ENCODE results near the gene KLF11.

Gene KLF11

DNA sequence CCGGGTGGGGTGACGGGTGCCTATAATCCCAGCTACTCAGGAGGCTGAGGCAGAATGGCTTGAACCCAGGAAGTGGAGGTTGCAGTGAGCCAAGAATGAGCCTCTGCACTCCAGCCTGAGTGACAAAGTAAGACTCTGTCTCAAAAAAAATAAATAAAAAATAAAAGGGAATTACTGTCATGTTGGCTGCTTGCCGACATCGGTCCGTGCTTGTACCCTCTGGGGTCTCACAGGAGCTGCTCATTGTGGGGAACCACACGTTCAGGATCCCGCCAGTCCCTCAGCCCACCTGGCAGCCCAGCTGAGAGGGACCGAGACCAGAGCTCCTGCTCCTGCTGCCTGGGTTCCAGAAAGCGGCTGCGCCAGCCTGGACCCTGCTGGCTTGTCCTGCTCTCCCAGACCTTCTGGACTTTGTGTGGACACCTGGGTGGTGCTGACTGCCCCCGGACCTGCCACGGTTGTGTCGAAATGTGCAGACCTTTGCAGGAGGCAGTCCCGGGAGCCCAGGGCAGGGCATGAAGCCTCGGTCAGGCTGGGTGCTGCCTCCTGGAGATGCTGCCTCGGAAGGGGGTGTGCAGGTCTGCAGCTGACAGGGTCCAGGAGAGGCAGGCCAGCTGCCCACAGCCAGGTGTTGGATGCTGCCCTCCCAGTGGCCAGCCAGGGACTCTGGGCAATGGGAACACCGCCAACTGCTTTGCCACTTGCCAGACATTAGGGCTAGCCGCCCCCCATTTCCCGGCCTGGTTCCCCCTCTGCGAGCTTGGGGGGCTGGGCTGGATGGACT is 16.4 kb downstream of the KLF11 start:
- Histone ChIP-seq H3K9me3 (ENCODE audit: control insufficient read depth in 1 of 2, low read length in 2 of 2) (no peaks in the 10 kb centered on the region), H3K4me3 (ENCODE audit: low read depth in 1 of 2, low read length in 2 of 2) (no peak overlapping the region), H3K36me3 (ENCODE audit: control insufficient read depth in 1 of 2, insufficient read depth in 2 of 2, low read length in 2 of 2) (no peaks in the 10 kb centered on the region), H3K4me1 (ENCODE audit: control insufficient read depth in 1 of 2, insufficient read depth in 2 of 2, low read length in 2 of 2) (peaks cover 7 to 15% of the 10 kb centered on the region in 2 donors), H3K27me3 (ENCODE audit: low read depth, low read length) (no peaks in the 10 kb centered on the region), H3K27ac (ENCODE audit: low read length) (no peak overlapping the region)

DNA sequence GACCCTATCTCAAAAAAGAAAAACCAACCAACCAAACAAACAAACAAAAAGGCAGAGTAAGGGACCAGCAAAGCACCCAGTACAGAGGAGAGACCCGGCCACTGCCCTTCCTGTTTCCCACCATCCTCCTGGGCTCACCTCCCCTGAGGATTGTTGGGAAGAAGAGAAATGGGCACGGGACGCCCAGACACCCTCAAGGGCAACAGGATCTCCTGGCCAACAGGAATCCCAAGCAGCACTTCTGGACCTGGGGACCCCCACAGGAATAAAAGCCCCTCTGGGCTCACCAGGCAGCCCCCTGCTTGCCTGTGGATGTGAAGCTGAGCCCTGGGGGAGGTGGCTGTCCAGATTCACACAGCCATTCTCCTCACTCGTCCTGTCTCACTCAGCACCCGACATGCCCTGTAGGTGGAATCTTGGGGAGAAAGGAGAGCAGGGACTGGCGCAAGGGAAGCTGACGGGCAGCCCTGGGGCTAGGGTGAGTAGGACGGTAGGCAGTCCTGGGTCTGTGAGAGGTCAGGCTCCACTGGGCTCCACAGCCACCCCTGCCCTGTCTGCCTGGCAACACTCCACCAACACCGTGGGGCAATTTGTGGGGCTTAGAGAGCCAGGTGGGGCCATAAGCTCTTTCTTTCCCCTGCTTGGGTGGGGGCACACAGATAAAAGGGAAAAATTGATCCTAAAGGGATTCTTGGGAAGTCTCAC is 18.0 kb downstream of the KLF11 start:
- Histone ChIP-seq H3K4me3 (ENCODE audit: low read depth in 1 of 2, low read length in 2 of 2) (no peak overlapping the region), H3K9me3 (ENCODE audit: control insufficient read depth in 1 of 2, low read length in 2 of 2) (no peaks in the 10 kb centered on the region), H3K27me3 (ENCODE audit: low read depth, low read length) (no peaks in the 10 kb centered on the region), H3K27ac (ENCODE audit: low read length) (no peak overlapping the region), H3K36me3 (ENCODE audit: control insufficient read depth in 1 of 2, insufficient read depth in 2 of 2, low read length in 2 of 2) (peaks cover 0 to 12% of the 10 kb centered on the region in 2 donors), H3K4me1 (ENCODE audit: control insufficient read depth in 1 of 2, insufficient read depth in 2 of 2, low read length in 2 of 2) (peaks cover 7 to 15% of the 10 kb centered on the region in 2 donors)

DNA sequence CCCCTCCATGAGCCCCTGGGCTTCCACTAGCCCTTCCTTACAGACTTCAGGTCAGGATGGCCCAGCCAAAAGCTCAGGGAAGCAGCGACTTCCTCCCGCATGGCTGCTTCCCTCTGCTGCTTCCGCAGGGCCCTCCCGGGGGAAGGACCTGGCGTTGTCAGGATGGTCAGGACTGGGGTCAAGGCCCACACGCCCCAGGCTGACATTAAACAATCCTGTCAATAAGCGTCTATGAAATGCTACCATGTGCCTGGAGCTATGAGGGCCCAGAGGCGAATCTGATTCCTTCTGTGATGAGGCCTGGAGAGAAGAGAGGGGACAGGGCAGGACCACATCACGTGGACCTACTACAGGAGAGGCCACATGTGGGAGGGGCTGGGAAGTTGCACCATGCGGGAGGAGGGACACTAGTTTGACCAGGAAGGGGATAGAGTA is 19.6 kb downstream of the KLF11 start:
- Histone ChIP-seq H3K27me3 (ENCODE audit: low read depth, low read length) (no peaks in the 10 kb centered on the region), H3K9me3 (ENCODE audit: control insufficient read depth in 1 of 2, low read length in 2 of 2) (no peaks in the 10 kb centered on the region), H3K36me3 (ENCODE audit: control insufficient read depth in 1 of 2, insufficient read depth in 2 of 2, low read length in 2 of 2) (peaks cover 0 to 12% of the 10 kb centered on the region in 2 donors), H3K27ac (ENCODE audit: low read length) (no peak overlapping the region), H3K4me1 (ENCODE audit: control insufficient read depth in 1 of 2, insufficient read depth in 2 of 2, low read length in 2 of 2) (peaks cover 0 to 7% of the 10 kb centered on the region in 2 donors), H3K4me3 (ENCODE audit: low read depth in 1 of 2, low read length in 2 of 2) (no peak overlapping the region)

DNA sequence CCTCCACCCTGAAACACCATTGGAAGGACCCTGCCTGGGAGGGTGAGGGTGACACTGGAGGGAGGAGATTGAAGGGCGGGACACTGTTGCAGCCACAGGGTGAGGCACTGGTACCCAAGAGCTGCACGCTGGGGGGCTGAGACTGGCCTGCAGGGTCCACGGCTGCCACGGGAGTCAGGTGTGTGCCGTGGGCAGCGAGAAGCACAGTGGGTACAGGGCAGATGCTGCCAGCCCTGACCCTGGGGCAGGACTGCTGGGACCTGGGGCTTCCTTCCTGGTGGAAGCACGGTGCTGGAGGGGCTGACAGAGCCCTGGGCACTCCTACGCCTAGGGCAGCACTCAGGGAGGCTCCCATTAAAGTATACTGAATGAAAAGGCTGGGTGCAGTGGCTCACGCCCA is 20.2 kb downstream of the KLF11 start:
- H3K4me3 ChIP-seq (ENCODE audit: low read depth in 1 of 2, low read length in 2 of 2): no peak overlapping the region
- peaks cover 0 to 12% of the 10 kb centered on the region in 2 donors for H3K36me3 ChIP-seq (ENCODE audit: control insufficient read depth in 1 of 2, insufficient read depth in 2 of 2, low read length in 2 of 2)
- peaks cover 0 to 6% of the 10 kb centered on the region in 2 donors for H3K4me1 ChIP-seq (ENCODE audit: control insufficient read depth in 1 of 2, insufficient read depth in 2 of 2, low read length in 2 of 2)
- H3K27ac ChIP-seq (ENCODE audit: low read length): no peak overlapping the region
- H3K27me3 ChIP-seq (ENCODE audit: low read depth, low read length): no peaks in the 10 kb centered on the region
- H3K9me3 ChIP-seq (ENCODE audit: control insufficient read depth in 1 of 2, low read length in 2 of 2): no peaks in the 10 kb centered on the region

DNA sequence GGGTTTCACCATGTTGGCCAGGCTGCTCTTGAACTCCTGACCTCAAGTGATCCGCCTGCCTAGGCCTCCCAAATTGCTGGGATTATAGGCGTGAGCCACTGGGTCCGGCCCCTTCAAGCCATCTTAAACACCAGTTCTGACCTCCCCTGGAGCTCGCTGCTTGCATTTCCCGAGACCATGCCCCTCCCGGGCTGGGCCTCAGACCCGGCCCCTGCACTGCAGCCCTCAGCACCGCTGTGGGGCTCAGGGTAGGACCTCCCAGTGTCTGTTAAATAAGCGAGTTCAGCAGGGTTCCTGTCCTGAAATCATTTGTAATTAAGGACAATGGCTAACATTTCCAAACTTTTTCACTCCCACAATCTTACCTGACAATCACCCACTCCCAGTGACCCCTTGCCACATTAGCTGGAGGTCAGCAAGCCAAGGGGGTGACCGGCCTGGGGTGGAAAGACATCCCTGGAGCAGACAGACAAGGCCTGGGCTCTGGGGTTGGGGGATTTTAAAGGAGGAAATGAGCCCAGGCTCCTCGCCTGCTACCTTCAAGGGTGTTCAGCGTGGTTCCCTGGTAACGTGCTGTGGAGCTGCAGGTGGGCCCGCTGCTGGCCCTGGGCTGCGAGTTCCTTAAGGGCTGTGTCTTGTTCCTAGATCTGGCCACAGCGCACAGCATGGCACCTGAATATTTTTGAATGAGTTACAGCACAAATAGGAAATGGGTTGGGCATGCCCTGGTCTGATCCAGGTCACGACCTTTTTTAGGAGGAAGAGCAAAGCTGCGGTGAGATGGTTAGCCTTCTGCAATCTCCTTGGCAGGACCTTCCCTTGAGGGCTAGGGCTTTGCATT is 21.8 kb downstream of the KLF11 start:
- Histone ChIP-seq H3K36me3 (ENCODE audit: control insufficient read depth in 1 of 2, insufficient read depth in 2 of 2, low read length in 2 of 2) (peaks cover 0 to 12% of the 10 kb centered on the region in 2 donors), H3K27ac (ENCODE audit: low read length) (no peak overlapping the region), H3K9me3 (ENCODE audit: control insufficient read depth in 1 of 2, low read length in 2 of 2) (no peaks in the 10 kb centered on the region), H3K4me3 (ENCODE audit: low read depth in 1 of 2, low read length in 2 of 2) (no peak overlapping the region), H3K4me1 (ENCODE audit: control insufficient read depth in 1 of 2, insufficient read depth in 2 of 2, low read length in 2 of 2) (peaks cover 0 to 5% of the 10 kb centered on the region in 2 donors), H3K27me3 (ENCODE audit: low read depth, low read length) (no peaks in the 10 kb centered on the region)

DNA sequence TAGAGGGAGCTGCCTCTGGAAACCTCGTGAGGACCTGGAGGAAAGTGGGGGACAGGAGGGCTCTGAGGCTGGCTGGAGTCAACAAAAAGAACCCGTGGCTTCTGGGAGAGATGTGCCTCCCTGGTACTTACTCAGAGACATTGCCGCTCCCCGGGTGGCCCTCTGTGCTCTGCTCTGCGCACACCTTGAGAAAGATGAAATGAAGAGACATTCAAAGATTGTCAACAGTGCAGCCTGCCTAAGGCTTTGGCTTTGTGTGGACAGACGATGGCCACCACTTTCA is 22.4 kb downstream of the KLF11 start:
- no peak overlapping the region for H3K4me3 ChIP-seq (ENCODE audit: low read depth in 1 of 2, low read length in 2 of 2)
- no peak overlapping the region for H3K27ac ChIP-seq (ENCODE audit: low read length)
- no peaks in the 10 kb centered on the region for H3K27me3 ChIP-seq (ENCODE audit: low read depth, low read length)
- H3K9me3 ChIP-seq (ENCODE audit: control insufficient read depth in 1 of 2, low read length in 2 of 2): no peaks in the 10 kb centered on the region
- H3K36me3 ChIP-seq (ENCODE audit: control insufficient read depth in 1 of 2, insufficient read depth in 2 of 2, low read length in 2 of 2): peaks cover 0 to 12% of the 10 kb centered on the region in 2 donors
- H3K4me1 ChIP-seq (ENCODE audit: control insufficient read depth in 1 of 2, insufficient read depth in 2 of 2, low read length in 2 of 2): no peaks in the 10 kb centered on the region

DNA sequence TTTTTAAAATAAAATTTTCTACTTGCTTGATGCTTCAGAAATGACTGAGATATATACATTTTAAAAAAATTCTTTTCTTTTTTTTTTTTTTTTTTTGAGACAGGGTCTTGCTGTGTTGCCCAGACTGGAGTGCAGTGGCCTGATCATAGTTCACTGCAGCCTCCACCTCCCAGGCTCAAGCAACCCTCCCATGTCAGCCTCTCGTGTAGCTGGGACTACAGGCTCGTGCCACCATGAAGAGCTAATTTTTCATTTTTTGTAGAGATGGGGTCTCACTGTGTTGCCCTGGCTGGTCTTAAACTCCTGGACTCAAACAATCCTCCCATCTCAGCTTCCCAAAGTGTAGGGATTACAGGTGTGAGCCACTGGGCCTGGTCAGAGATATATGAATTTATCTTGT is 24.0 kb downstream of the KLF11 start:
- Histone ChIP-seq H3K36me3 (ENCODE audit: control insufficient read depth in 1 of 2, insufficient read depth in 2 of 2, low read length in 2 of 2) (peaks cover 0 to 12% of the 10 kb centered on the region in 2 donors), H3K9me3 (ENCODE audit: control insufficient read depth in 1 of 2, low read length in 2 of 2) (no peaks in the 10 kb centered on the region), H3K27me3 (ENCODE audit: low read depth, low read length) (no peaks in the 10 kb centered on the region), H3K27ac (ENCODE audit: low read length) (no peak overlapping the region), H3K4me1 (ENCODE audit: control insufficient read depth in 1 of 2, insufficient read depth in 2 of 2, low read length in 2 of 2) (no peaks in the 10 kb centered on the region), H3K4me3 (ENCODE audit: low read depth in 1 of 2, low read length in 2 of 2) (no peak overlapping the region)

DNA sequence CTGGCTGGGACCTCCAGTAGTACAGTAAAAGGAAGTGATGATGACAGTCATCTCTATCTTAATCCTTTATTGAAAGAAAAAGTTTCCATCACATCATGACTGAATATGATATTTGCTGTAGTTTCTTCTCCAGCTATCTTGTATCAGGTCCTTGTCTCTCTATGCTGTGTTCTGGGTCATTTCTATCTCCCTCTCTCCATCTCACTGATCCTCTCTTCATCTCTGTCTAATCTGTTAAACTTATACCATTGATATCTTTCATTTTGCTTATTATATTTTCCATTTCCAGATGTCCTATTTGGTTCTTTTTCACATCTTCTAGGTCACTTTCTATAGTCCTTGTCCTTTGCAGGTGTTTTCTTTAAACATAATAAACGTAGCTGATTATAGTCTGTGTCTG is 24.5 kb downstream of the KLF11 start:
- Histone ChIP-seq H3K4me3 (ENCODE audit: low read depth in 1 of 2, low read length in 2 of 2) (no peak overlapping the region), H3K36me3 (ENCODE audit: control insufficient read depth in 1 of 2, insufficient read depth in 2 of 2, low read length in 2 of 2) (peaks cover 0 to 12% of the 10 kb centered on the region in 2 donors), H3K4me1 (ENCODE audit: control insufficient read depth in 1 of 2, insufficient read depth in 2 of 2, low read length in 2 of 2) (peaks cover 0 to 3% of the 10 kb centered on the region in 2 donors), H3K27ac (ENCODE audit: low read length) (no peak overlapping the region), H3K27me3 (ENCODE audit: low read depth, low read length) (no peaks in the 10 kb centered on the region), H3K9me3 (ENCODE audit: control insufficient read depth in 1 of 2, low read length in 2 of 2) (no peaks in the 10 kb centered on the region)

DNA sequence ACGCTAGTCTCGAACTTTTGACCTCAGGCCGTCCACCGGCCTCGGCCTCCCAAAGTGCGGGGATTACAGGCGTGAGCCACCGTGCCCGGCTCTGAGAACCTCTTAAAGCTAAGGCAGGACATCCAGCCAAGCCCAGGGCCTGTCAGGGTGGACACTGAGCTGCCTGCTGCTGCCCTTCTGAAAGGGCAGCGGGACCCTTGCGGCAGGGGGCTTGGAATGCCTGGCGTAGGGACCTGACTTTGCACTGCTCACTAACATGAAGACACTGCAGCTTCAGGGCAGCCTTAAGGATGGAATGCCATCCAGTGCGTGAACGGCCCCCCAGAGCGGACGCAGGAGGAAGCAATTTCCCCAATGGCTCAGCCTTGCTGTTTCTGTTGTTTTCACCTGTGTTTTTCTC is 27.8 kb downstream of the KLF11 start:
- no peaks in the 10 kb centered on the region for H3K9me3 ChIP-seq (ENCODE audit: control insufficient read depth in 1 of 2, low read length in 2 of 2)
- no peak overlapping the region for H3K4me3 ChIP-seq (ENCODE audit: low read depth in 1 of 2, low read length in 2 of 2)
- H3K27ac ChIP-seq (ENCODE audit: low read length): no peak overlapping the region
- no peaks in the 10 kb centered on the region for H3K27me3 ChIP-seq (ENCODE audit: low read depth, low read length)
- H3K4me1 ChIP-seq (ENCODE audit: control insufficient read depth in 1 of 2, insufficient read depth in 2 of 2, low read length in 2 of 2): peaks cover 0 to 14% of the 10 kb centered on the region in 2 donors
- no peaks in the 10 kb centered on the region for H3K36me3 ChIP-seq (ENCODE audit: control insufficient read depth in 1 of 2, insufficient read depth in 2 of 2, low read length in 2 of 2)

DNA sequence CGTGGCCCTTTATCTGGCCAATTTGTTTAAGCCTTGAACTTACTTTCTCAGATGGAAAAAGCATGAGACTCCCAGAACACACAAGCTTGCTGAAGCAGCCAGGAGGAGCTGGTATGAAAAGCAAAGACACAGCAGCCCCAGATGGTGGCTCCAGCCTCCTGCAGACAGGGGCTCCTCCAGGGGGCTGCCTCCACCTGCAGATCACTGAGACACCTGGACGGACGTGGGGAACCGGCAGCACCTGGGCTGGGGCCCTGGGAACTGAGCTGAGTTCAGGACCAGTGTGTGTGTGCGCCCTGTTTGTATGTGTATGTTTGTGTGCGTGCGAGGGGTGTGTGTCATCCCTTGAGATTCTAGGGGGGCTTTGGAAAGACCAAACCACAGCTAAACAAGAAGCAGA is 28.2 kb downstream of the KLF11 start:
- no peaks in the 10 kb centered on the region for H3K9me3 ChIP-seq (ENCODE audit: control insufficient read depth in 1 of 2, low read length in 2 of 2)
- no peaks in the 10 kb centered on the region for H3K27me3 ChIP-seq (ENCODE audit: low read depth, low read length)
- H3K27ac ChIP-seq (ENCODE audit: low read length): no peak overlapping the region
- peaks cover 0 to 14% of the 10 kb centered on the region in 2 donors for H3K4me1 ChIP-seq (ENCODE audit: control insufficient read depth in 1 of 2, insufficient read depth in 2 of 2, low read length in 2 of 2)
- H3K36me3 ChIP-seq (ENCODE audit: control insufficient read depth in 1 of 2, insufficient read depth in 2 of 2, low read length in 2 of 2): no peaks in the 10 kb centered on the region
- H3K4me3 ChIP-seq (ENCODE audit: low read depth in 1 of 2, low read length in 2 of 2): no peak overlapping the region
